MM.1S (cell line): ENCODE data around the gene LTBP1.

ENCODE experiments used
- DNase-seq: peaks from one replicate; pipeline ENCODE4 v3.0.0-alpha.2; 2015
- H2AFZ ChIP-seq: fragments of 300-600 bp; sonication (generic); 2 replicates; pipeline ENCODE4 v1.6.0; 2016; ENCODE audit warnings: antibody characterized with exemption, low read length
- H3F3A ChIP-seq: fragments of 300-600 bp; sonication (generic); 2 replicates; pipeline ENCODE4 v1.6.1; 2016; ENCODE audit warnings: mild to moderate bottlenecking, antibody characterized with exemption, low read length, moderate library complexity, mixed read lengths; ENCODE audit not compliant: insufficient read depth
- H3K27ac ChIP-seq: fragments of 300-600 bp; sonication (generic); 2 replicates; pipeline ENCODE4 v1.5.1; 2016; ENCODE audit warnings: mild to moderate bottlenecking, low read length
- H3K27me3 ChIP-seq: fragments of 300-600 bp; sonication (generic); replicated peaks from 2 replicates; pipeline ENCODE4 v1.6.0; 2016; ENCODE audit warnings: low read length; ENCODE audit not compliant: insufficient read depth
- H3K36me3 ChIP-seq: fragments of 300-600 bp; sonication (generic); replicated peaks from 2 replicates; pipeline ENCODE4 v1.6.1; 2016; ENCODE audit warnings: mild to moderate bottlenecking, low read length, mixed read lengths; ENCODE audit not compliant: insufficient read depth
- H3K4me1 ChIP-seq: fragments of 300-600 bp; sonication (generic); 2 replicates; pipeline ENCODE4 v1.6.1; 2016; ENCODE audit warnings: low read length, mixed read lengths
- H3K4me2 ChIP-seq: fragments of 300-600 bp; sonication (generic); 2 replicates; pipeline ENCODE4 v1.6.0; 2016; ENCODE audit warnings: low read depth, low read length
- H3K4me3 ChIP-seq: fragments of 300-600 bp; sonication (generic); 2 replicates; pipeline ENCODE4 v1.5.1; 2016; ENCODE audit warnings: low read length, mixed read lengths
- H3K79me2 ChIP-seq: fragments of 300-600 bp; sonication (generic); 2 replicates; pipeline ENCODE4 v1.6.1; 2016; ENCODE audit warnings: mixed run types, low read length, mixed read lengths
- H3K9ac ChIP-seq: fragments of 300-600 bp; sonication (generic); 2 replicates; pipeline ENCODE4 v1.6.1; 2016; ENCODE audit warnings: low read length, mixed read lengths
- H3K9me2 ChIP-seq: fragments of 300-600 bp; sonication (generic); replicated peaks from 2 replicates; pipeline ENCODE4 v1.6.1; 2016; ENCODE audit warnings: mild to moderate bottlenecking, low read length, mixed read lengths; ENCODE audit not compliant: insufficient read depth
- H3K9me3 ChIP-seq: fragments of 300-600 bp; sonication (generic); replicated peaks from 2 replicates; pipeline ENCODE4 v1.6.1; 2016; ENCODE audit warnings: mild to moderate bottlenecking, low read length, mixed read lengths; ENCODE audit not compliant: insufficient read depth
- H4K20me1 ChIP-seq: fragments of 300-600 bp; sonication (generic); 2 replicates; pipeline ENCODE4 v1.6.1; 2016; ENCODE audit warnings: mild to moderate bottlenecking, low read length, moderate library complexity, mixed read lengths; ENCODE audit not compliant: insufficient read depth
- EZH2 ChIP-seq: fragments of 300-600 bp; sonication (generic); optimal IDR thresholded peaks from 2 replicates; pipeline ENCODE3; 2017; ENCODE audit warnings: low read depth, mild to moderate bottlenecking, antibody characterized with exemption, low read length, mixed read lengths
- EZH2phosphoT487 ChIP-seq: fragments of 300-600 bp; sonication (generic); IDR thresholded peaks from 2 replicates; pipeline ENCODE4 v1.6.1; 2018; ENCODE audit warnings: antibody characterized with exemption, low read length
- TF ChIP-seq, protein P1 (sequence below): fragments of 300-600 bp; sonication (generic); IDR thresholded peaks from 2 replicates; pipeline ENCODE4 v1.5.1; 2016; ENCODE audit warnings: antibody characterized with exemption, low read length, mixed read lengths

The LTBP1 gene

DNA sequence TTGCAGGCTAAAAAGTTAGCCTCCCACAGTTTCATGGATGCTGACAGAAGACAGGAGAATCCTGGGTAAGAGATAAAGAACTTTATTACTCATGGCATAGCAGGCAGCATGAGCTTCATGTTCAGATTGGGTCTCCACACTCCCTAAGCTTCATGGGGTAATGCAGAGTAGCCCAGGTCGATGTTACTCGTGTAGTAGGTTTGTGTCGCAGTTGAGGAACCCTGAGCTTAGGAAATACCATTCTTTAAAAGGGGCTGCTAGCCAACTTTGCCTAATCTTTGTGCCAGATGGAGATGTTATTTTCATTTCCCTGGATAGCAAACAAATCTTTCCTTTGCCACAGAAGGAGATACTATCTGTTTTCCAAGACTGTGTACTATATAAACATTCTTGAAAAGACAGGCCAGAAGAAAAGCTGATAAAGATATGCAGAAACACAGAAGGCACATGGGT, 117.6 kb downstream of the LTBP1 start:
- Histone ChIP-seq H3K9me3 (no peaks in the 10 kb centered on the region), H3K4me3 (no peak overlapping the region), H4K20me1 (no peaks in the 10 kb centered on the region), H3F3A (no peaks in the 10 kb centered on the region), H3K4me2 (no peak overlapping the region), H3K9ac (no peak overlapping the region), H2AFZ (no peak overlapping the region), H3K36me3 (no peaks in the 10 kb centered on the region), H3K9me2 (no peaks in the 10 kb centered on the region), H3K27me3 (no peaks in the 10 kb centered on the region), H3K79me2 (no peaks in the 10 kb centered on the region), H3K4me1 (no peaks in the 10 kb centered on the region), H3K27ac (no peak overlapping the region)
- DNase-seq = no peak
- TF ChIP-seq EZH2 (no peak), EZH2phosphoT487 (no peak)
- TF ChIP-seq, protein P1, sequence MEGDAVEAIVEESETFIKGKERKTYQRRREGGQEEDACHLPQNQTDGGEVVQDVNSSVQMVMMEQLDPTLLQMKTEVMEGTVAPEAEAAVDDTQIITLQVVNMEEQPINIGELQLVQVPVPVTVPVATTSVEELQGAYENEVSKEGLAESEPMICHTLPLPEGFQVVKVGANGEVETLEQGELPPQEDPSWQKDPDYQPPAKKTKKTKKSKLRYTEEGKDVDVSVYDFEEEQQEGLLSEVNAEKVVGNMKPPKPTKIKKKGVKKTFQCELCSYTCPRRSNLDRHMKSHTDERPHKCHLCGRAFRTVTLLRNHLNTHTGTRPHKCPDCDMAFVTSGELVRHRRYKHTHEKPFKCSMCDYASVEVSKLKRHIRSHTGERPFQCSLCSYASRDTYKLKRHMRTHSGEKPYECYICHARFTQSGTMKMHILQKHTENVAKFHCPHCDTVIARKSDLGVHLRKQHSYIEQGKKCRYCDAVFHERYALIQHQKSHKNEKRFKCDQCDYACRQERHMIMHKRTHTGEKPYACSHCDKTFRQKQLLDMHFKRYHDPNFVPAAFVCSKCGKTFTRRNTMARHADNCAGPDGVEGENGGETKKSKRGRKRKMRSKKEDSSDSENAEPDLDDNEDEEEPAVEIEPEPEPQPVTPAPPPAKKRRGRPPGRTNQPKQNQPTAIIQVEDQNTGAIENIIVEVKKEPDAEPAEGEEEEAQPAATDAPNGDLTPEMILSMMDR = no peak

DNA sequence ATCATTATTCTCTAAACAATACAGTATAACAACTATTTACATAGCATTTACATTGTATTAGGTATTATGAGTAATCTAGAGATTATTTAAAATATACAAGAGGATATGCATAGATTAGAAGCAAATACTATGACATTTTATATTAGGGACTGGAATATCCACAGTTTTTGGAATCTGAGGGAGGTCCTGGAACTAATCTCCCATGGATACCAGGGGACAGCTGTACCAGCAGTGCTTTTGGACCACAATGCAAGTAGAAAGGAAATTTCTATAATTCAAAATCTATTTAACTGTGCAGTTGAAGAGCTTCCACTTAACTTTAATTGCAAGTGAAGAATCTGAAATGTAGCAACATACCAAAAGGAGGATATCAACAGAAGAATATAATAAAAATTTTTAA, 120.8 kb downstream of the LTBP1 start:
- TF ChIP-seq, protein P1 = no peak
- no peak for TF ChIP-seq EZH2phosphoT487
- no peak for TF ChIP-seq EZH2
- no peaks in the 10 kb centered on the region for H3K9me3 ChIP-seq
- H2AFZ ChIP-seq = no peak overlapping the region
- no peak for DNase-seq
- no peaks in the 10 kb centered on the region for H3K27me3 ChIP-seq
- H3K79me2 ChIP-seq = no peaks in the 10 kb centered on the region
- H3K9me2 ChIP-seq = no peaks in the 10 kb centered on the region
- no peak overlapping the region for H3K4me3 ChIP-seq
- H3K4me1 ChIP-seq = no peaks in the 10 kb centered on the region
- no peaks in the 10 kb centered on the region for H4K20me1 ChIP-seq
- H3K27ac ChIP-seq = no peak overlapping the region
- no peak overlapping the region for H3K4me2 ChIP-seq
- H3K9ac ChIP-seq = no peak overlapping the region
- no peaks in the 10 kb centered on the region for H3K36me3 ChIP-seq
- H3F3A ChIP-seq = no peaks in the 10 kb centered on the region

DNA sequence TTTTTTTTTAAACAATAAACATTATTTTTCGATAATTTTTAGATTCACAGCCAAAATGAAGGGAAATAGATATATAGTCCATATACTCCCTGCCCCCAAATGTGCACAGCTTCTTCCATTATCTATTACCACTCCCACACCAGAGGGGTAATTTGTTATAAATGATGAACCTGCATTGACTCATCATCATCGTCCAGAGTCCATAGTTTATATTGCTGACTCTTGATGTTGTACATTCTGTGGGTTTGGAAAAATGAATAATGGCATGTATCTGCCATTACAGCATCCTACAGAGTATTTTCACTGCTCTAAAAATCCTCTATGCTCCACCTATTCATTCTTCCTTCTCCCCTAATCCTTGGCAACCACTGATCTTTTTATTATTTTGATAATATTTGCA, 121.5 kb downstream of the LTBP1 start:
- Histone ChIP-seq H3K4me1 (no peaks in the 10 kb centered on the region), H3K4me2 (no peak overlapping the region), H3K9me3 (no peaks in the 10 kb centered on the region), H3K27ac (no peak overlapping the region), H3K36me3 (no peaks in the 10 kb centered on the region), H3F3A (no peaks in the 10 kb centered on the region), H3K9ac (no peak overlapping the region), H4K20me1 (no peaks in the 10 kb centered on the region), H3K79me2 (no peaks in the 10 kb centered on the region), H3K4me3 (no peak overlapping the region), H2AFZ (no peak overlapping the region), H3K27me3 (no peaks in the 10 kb centered on the region), H3K9me2 (no peaks in the 10 kb centered on the region)
- DNase-seq = no peak
- TF ChIP-seq EZH2 (no peak), EZH2phosphoT487 (no peak)
- TF ChIP-seq, protein P1 = no peak
